ENCODE data around the gene ZCCHC2.

Gene ZCCHC2

GRCh38 chr18:62576845-62577512, 54.2 kb downstream of the ZCCHC2 start:
- no peak for TF ChIP-seq CTCF (conservative IDR thresholded peaks at IDR 0.05; ENCODE audit: control insufficient read depth, insufficient read depth, low read depth, low read length)
- no peak for DNase-seq (ENCODE audit: low read depth)
- H3K4me3 ChIP-seq (ENCODE audit: control insufficient read depth, low read depth, low read length), result no peak overlapping the region

GRCh38 chr18:62577765-62578164, 54.9 kb downstream of the ZCCHC2 start:
- no peak for DNase-seq (ENCODE audit: low read depth)
- no peak for TF ChIP-seq CTCF (conservative IDR thresholded peaks at IDR 0.05; ENCODE audit: control insufficient read depth, insufficient read depth, low read depth, low read length)
- no peak overlapping the region for H3K4me3 ChIP-seq (ENCODE audit: control insufficient read depth, low read depth, low read length)

GRCh38 chr18:62578980-62579511, 56.2 kb downstream of the ZCCHC2 start:
- no peak overlapping the region for H3K4me3 ChIP-seq (ENCODE audit: control insufficient read depth, low read depth, low read length)

GRCh38 chr18:62583376-62583775, 60.6 kb downstream of the ZCCHC2 start:
- H3K4me3 ChIP-seq (ENCODE audit: control insufficient read depth, low read depth, low read length), result no peak overlapping the region
- TF ChIP-seq CTCF (conservative IDR thresholded peaks at IDR 0.05; ENCODE audit: control insufficient read depth, insufficient read depth, low read depth, low read length), result no peak
- DNase-seq (ENCODE audit: low read depth), result no peak

More at GRCh38 chr18:62578980-62579511, 56.2 kb downstream of the ZCCHC2 start:
- no peak for DNase-seq (ENCODE audit: low read depth)
- TF ChIP-seq CTCF (conservative IDR thresholded peaks at IDR 0.05; ENCODE audit: control insufficient read depth, insufficient read depth, low read depth, low read length), result no peak

- H3K4me3 ChIP-seq (ENCODE audit: control insufficient read depth, low read depth, low read length), result peak overlapping the region; percentile 7
- peak; percentile 100 for TF ChIP-seq CTCF (conservative IDR thresholded peaks at IDR 0.05; ENCODE audit: control insufficient read depth, insufficient read depth, low read depth, low read length)
- peak; percentile 88 for DNase-seq (ENCODE audit: low read depth)
Observed at GRCh38 chr18:62584241-62585120, 61.7 kb downstream of the ZCCHC2 start.

- no peak for TF ChIP-seq CTCF (conservative IDR thresholded peaks at IDR 0.05; ENCODE audit: control insufficient read depth, insufficient read depth, low read depth, low read length)
- no peak overlapping the region for H3K4me3 ChIP-seq (ENCODE audit: control insufficient read depth, low read depth, low read length)
- DNase-seq (ENCODE audit: low read depth), result no peak
Observed at GRCh38 chr18:62585274-62586150, 62.7 kb downstream of the ZCCHC2 start.
